Tibial nerve (tissue), 4 donors: ENCODE results near the gene PRR30. TPM values are rescaled to one million over a fixed set of nuclear protein-coding genes. Genes with fewer than 3 reads are reported as not detected.

Experiments used
- DNase-seq, 2 donors: peaks; one replicate each; pipeline ENCODE4 v3.0.0-alpha.2; 2019; ENCODE audit warnings: low spot score in 2 of 2
- H3K27ac ChIP-seq, 4 donors: fragments of 200-600 bp; sonication (generic) in 3 of 4; one replicate each; pipeline ENCODE4 v1.5.1; 2017 to 2019; ENCODE audit warnings: mild to moderate bottlenecking in 1 of 4
- H3K27me3 ChIP-seq, 2 donors: fragments of 200-600 bp; sonication (generic) in 1 of 2; one replicate each; pipeline versions ENCODE4 v1.5.1 to v1.6.0; 2017 to 2019
- H3K36me3 ChIP-seq, 3 donors: fragments of 200-600 bp; sonication (generic); one replicate each; pipeline ENCODE4 v1.5.1; 2018 to 2019
- H3K4me1 ChIP-seq, 4 donors: fragments of 200-600 bp; sonication (generic) in 3 of 4; one replicate each; pipeline ENCODE4 v1.5.1; 2017 to 2019
- H3K4me3 ChIP-seq, 4 donors: fragments of 200-600 bp; sonication (generic) in 3 of 4; one replicate each; pipeline ENCODE4 v1.5.1; 2017 to 2019; ENCODE audit warnings: mild to moderate bottlenecking in 1 of 4, moderate library complexity in 1 of 4
- H3K9me3 ChIP-seq, 4 donors: fragments of 200-600 bp; sonication (generic) in 3 of 4; one replicate each; pipeline ENCODE4 v1.5.1; 2017 to 2019
- CTCF ChIP-seq, 5 experiments: fragments of 200-600 bp in 3 of 5; fragments of 450-650 bp in 2 of 5; sonication (generic) in 3 of 5; IDR thresholded peaks; one replicate each; pipeline ENCODE4 v1.5.1; 2016 to 2019; ENCODE audit warnings: antibody characterized with exemption in 5 of 5, mild to moderate bottlenecking in 3 of 5, moderate library complexity in 2 of 5
- EP300 ChIP-seq, 2 donors: sonication (generic); formaldehyde crosslinking; IDR thresholded peaks; one replicate each; pipeline ENCODE4 v1.6.1; 2017; ENCODE audit warnings: antibody characterized with exemption in 2 of 2, mild to moderate bottlenecking in 1 of 2
- POLR2A ChIP-seq, 2 donors: fragments of 450-650 bp; IDR thresholded peaks; one replicate each; pipeline ENCODE4 v1.6.1; 2017; ENCODE audit warnings: antibody characterized with exemption in 2 of 2, mild to moderate bottlenecking in 2 of 2, moderate library complexity in 2 of 2
- WGBS, 2 donors: methylation state at CpG; one replicate each; pipeline ENCODE4 v1.1.5; 2018; 5-methylcytosine and 5-hydroxymethylcytosine counted together
- total RNA-seq, 4 donors: library from RNA; depleted of rRNA; stranded (reverse); fragments of >200 nt; gene quantifications; one replicate each; pipeline ENCODE4 v1.1.0, GENCODE V29; 2016

Gene PRR30
- total RNA-seq, 4 donors from 2014 or later, result not detected

- no peak overlapping the region for H3K27ac ChIP-seq
- H3K4me1 ChIP-seq, result no peaks in the 10 kb centered on the region
- 74 to 80% methylated on average over 9 of the region's 9 CpGs for WGBS, 2 donors
- DNase-seq, result no peak
- TF ChIP-seq CTCF (IDR thresholded peaks at IDR 0.05), result no peak
- no peak for TF ChIP-seq EP300 (IDR thresholded peaks at IDR 0.05)
- no peak for TF ChIP-seq POLR2A (IDR thresholded peaks at IDR 0.05)
- no peaks in the 10 kb centered on the region for H3K27me3 ChIP-seq
- H3K4me3 ChIP-seq, result no peak overlapping the region
- no peaks in the 10 kb centered on the region for H3K36me3 ChIP-seq
- H3K9me3 ChIP-seq, result no peaks in the 10 kb centered on the region
Measured at GRCh38 chr2:27160191-27160590, 21.0 kb upstream of the PRR30 start.

- no peak overlapping the region for H3K4me3 ChIP-seq
- H3K9me3 ChIP-seq, result no peaks in the 10 kb centered on the region
- DNase-seq, result no peak
- TF ChIP-seq POLR2A (IDR thresholded peaks at IDR 0.05), result no peak
- TF ChIP-seq EP300 (IDR thresholded peaks at IDR 0.05), result no peak
- TF ChIP-seq CTCF (IDR thresholded peaks at IDR 0.05), result no peak
- no peaks in the 10 kb centered on the region for H3K27me3 ChIP-seq
- no peaks in the 10 kb centered on the region for H3K36me3 ChIP-seq
- WGBS, 2 donors, result 68 to 80% methylated on average over 6 of the region's 6 CpGs
- no peak overlapping the region for H3K27ac ChIP-seq
- no peaks in the 10 kb centered on the region for H3K4me1 ChIP-seq
Measured at GRCh38 chr2:27159271-27159670, 20.1 kb upstream of the PRR30 start.

GRCh38 chr2:27158468-27158867 is 19.3 kb upstream of the PRR30 start:
- Histone ChIP-seq H3K9me3 (no peaks in the 10 kb centered on the region), H3K36me3 (no peaks in the 10 kb centered on the region), H3K27ac (no peak overlapping the region), H3K4me3 (no peak overlapping the region), H3K27me3 (no peaks in the 10 kb centered on the region), H3K4me1 (no peaks in the 10 kb centered on the region)
- no peak for DNase-seq
- TF ChIP-seq EP300 (IDR thresholded peaks at IDR 0.05) (no peak), CTCF (IDR thresholded peaks at IDR 0.05) (no peak), POLR2A (IDR thresholded peaks at IDR 0.05) (no peak)
- WGBS, 2 donors, result 76 to 83% methylated on average over 6 of the region's 6 CpGs

GRCh38 chr2:27155069-27155520 is 15.9 kb upstream of the PRR30 start:
- Histone ChIP-seq H3K4me3 (no peak overlapping the region), H3K4me1 (no peaks in the 10 kb centered on the region), H3K9me3 (no peaks in the 10 kb centered on the region), H3K36me3 (no peaks in the 10 kb centered on the region), H3K27ac (no peak overlapping the region), H3K27me3 (no peaks in the 10 kb centered on the region)
- WGBS, 2 donors, result 69 to 78% methylated on average over 9 of the region's 9 CpGs
- DNase-seq, result no peak
- TF ChIP-seq POLR2A (IDR thresholded peaks at IDR 0.05) (no peak), EP300 (IDR thresholded peaks at IDR 0.05) (no peak), CTCF (IDR thresholded peaks at IDR 0.05) (no peak)

GRCh38 chr2:27154488-27154887 is 15.3 kb upstream of the PRR30 start:
- Histone ChIP-seq H3K27ac (no peak overlapping the region), H3K4me3 (no peak overlapping the region), H3K4me1 (no peaks in the 10 kb centered on the region), H3K27me3 (no peaks in the 10 kb centered on the region), H3K9me3 (no peaks in the 10 kb centered on the region), H3K36me3 (no peaks in the 10 kb centered on the region)
- no peak for DNase-seq
- 66 to 72% methylated on average over 6 of the region's 6 CpGs for WGBS, 2 donors
- TF ChIP-seq POLR2A (IDR thresholded peaks at IDR 0.05) (no peak), CTCF (IDR thresholded peaks at IDR 0.05) (no peak), EP300 (IDR thresholded peaks at IDR 0.05) (no peak)
